GM19372 (cell line): ENCODE results near the gene PLEKHG4.
A peak's percentile ranks its signal among the peaks of the same experiment; 100 is the strongest.

Experiments
- ATAC-seq: cut with Tn5 transposase; IDR thresholded peaks from one replicate; pipeline ENCODE4 v1.9.1; 2021; ENCODE audit warnings: mild to moderate bottlenecking, low read depth, moderate library complexity; ENCODE audit not compliant: unreplicated experiment

PLEKHG4 gene

GRCh38 chr16:67279296-67280089 lies at the start of gene PLEKHG4:
Gene PLEKHG4 (plus strand): TSS chr16:67279532. CDS start chr16:67280045, 513 bp downstream.
- peak; percentile 83 for ATAC-seq

- ATAC-seq = no peak
Measured at GRCh38 chr16:67229906-67230808, 49.2 kb upstream of the PLEKHG4 start.

- ATAC-seq = no peak
Measured at GRCh38 chr16:67230809-67231660, 48.3 kb upstream of the PLEKHG4 start.

- no peak for ATAC-seq
Measured at GRCh38 chr16:67233596-67233995, 45.7 kb upstream of the PLEKHG4 start.

GRCh38 chr16:67234180-67234597 lies 45.1 kb upstream of the PLEKHG4 start:
- no peak for ATAC-seq

- no peak for ATAC-seq
Measured at GRCh38 chr16:67235816-67236562, 43.3 kb upstream of the PLEKHG4 start.

- no peak for ATAC-seq
Measured at GRCh38 chr16:67236563-67237395, 42.6 kb upstream of the PLEKHG4 start.

- no peak for ATAC-seq
Measured at GRCh38 chr16:67237396-67238277, 41.7 kb upstream of the PLEKHG4 start.

- ATAC-seq = no peak
Measured at GRCh38 chr16:67238278-67238575, 41.1 kb upstream of the PLEKHG4 start.

GRCh38 chr16:67238806-67239470 lies 40.4 kb upstream of the PLEKHG4 start:
- ATAC-seq = no peak

- no peak for ATAC-seq
Measured at GRCh38 chr16:67240506-67240905, 38.8 kb upstream of the PLEKHG4 start.

GRCh38 chr16:67241008-67241900 lies 38.1 kb upstream of the PLEKHG4 start:
- no peak for ATAC-seq

GRCh38 chr16:67242138-67242730 lies 37.1 kb upstream of the PLEKHG4 start:
- no peak for ATAC-seq

- ATAC-seq = no peak
Measured at GRCh38 chr16:67243481-67243880, 35.9 kb upstream of the PLEKHG4 start.

- ATAC-seq = peak; percentile 42
Measured at GRCh38 chr16:67244387-67245185, 34.7 kb upstream of the PLEKHG4 start.
